Measurements from ENCODE around the gene PALLD.

GRCh38 chr4:168724243-168724642, 227.4 kb downstream of the PALLD start:
- TF ChIP-seq CTCF (IDR thresholded peaks at IDR 0.05): no peak
- TF ChIP-seq POLR2A (IDR thresholded peaks at IDR 0.05): no peak

Measured in esophagus squamous epithelium (tissue), 4 donors.